ENCODE results near the gene EDEM3. TPM values are rescaled to one million over a fixed set of nuclear protein-coding genes. Genes with fewer than 3 reads are reported as not detected.

The EDEM3 gene
- total RNA-seq, 1 donor from 2014 or later: 15.3 TPM

DNA sequence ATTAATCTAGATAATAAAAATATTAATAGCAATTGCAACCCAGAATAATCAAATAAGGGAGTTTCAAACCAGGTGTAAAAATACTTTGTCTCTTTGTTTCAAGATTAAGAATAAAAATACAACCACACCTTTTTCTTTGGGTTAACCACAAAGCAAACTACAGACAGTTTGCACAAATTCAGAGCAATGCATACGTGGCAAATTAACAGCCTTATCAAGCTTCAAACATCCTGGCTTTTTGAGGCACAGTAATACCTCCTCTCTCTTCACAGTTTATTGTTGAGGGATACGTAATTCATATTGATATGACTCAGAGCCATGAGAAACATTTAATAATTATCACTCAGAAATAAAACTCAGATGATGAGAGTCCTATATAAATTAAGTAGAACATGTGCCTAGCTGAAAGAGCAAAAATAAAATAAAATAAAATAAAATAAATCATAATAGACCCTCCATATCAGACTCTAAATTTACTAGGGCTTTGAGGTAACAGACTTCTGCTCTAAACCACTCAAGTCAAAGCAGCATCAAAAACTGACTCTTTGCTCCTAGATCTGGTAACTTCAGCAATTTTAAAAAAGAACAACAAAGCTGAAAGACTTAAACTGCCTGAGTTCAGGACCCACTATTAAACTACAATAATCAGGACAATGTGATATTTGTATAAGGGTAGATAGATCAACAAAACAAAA is 11.4 kb downstream of the EDEM3 start:
- DNase-seq (ENCODE audit: low read depth): no peak
- H3K4me3 ChIP-seq (ENCODE audit: low read depth, low read length): no peak overlapping the region
- TF ChIP-seq, protein P1, sequence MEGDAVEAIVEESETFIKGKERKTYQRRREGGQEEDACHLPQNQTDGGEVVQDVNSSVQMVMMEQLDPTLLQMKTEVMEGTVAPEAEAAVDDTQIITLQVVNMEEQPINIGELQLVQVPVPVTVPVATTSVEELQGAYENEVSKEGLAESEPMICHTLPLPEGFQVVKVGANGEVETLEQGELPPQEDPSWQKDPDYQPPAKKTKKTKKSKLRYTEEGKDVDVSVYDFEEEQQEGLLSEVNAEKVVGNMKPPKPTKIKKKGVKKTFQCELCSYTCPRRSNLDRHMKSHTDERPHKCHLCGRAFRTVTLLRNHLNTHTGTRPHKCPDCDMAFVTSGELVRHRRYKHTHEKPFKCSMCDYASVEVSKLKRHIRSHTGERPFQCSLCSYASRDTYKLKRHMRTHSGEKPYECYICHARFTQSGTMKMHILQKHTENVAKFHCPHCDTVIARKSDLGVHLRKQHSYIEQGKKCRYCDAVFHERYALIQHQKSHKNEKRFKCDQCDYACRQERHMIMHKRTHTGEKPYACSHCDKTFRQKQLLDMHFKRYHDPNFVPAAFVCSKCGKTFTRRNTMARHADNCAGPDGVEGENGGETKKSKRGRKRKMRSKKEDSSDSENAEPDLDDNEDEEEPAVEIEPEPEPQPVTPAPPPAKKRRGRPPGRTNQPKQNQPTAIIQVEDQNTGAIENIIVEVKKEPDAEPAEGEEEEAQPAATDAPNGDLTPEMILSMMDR (conservative IDR thresholded peaks at IDR 0.05; ENCODE audit: low read depth, low read length): no peak

DNA sequence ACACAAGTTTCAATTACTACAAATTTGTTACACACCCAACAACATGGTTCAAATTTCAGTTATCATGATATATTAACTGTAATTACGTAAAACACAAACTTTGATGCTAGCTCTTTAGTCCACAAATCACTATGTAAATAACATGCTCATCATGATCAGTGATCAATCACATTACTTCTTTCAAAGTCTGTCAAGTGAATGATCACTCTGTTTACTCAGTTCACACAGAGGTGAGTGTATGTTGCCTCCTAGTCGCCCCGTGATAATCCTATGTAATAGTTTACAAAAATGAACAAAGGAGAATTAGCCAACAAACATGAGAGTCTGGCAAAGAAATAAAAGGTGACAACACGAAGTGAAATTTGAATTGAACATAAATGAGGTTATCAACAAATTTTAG is 14.3 kb downstream of the EDEM3 start:
- no peak overlapping the region for H3K4me3 ChIP-seq (ENCODE audit: low read depth, low read length)
- DNase-seq (ENCODE audit: low read depth): no peak
- TF ChIP-seq, protein P1 (conservative IDR thresholded peaks at IDR 0.05; ENCODE audit: low read depth, low read length): no peak

DNA sequence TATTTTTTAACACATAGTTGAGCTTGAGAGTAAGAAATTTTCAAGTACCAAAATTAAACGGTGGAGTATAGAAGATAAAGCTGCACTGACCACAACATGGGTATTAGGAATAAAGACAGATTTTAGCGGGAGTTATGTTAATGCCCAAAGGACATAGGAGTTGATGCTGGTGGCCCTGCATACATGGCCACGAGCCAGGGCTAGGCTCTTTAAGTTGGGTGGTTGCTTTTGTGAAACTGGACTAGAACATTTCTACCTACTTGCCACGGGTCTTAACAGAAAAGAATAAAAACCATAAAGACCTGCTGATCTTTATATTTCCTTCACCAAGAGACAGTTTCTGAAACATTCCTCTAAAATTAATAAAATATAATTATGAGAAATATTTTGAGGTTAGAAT is 14.9 kb downstream of the EDEM3 start:
- no peak for DNase-seq (ENCODE audit: low read depth)
- TF ChIP-seq, protein P1 (conservative IDR thresholded peaks at IDR 0.05; ENCODE audit: low read depth, low read length): no peak
- H3K4me3 ChIP-seq (ENCODE audit: low read depth, low read length): no peak overlapping the region

DNA sequence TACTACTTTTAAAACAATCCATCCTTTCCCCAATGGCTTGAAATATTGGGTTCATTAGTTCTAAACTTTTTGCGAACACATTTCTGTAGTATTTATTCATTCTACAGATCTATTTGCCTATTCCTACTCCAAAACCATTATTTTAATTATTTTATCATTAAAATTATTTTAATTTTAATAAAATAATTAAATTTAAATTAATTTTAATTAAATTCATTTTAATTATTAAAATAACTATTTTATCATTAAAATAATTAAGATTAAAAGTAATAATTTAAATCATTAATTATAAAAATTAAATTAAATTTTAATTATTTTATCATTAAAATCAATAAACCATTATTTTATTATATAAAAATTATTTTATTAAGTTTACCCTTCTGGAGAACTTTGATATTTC is 15.6 kb downstream of the EDEM3 start:
- DNase-seq (ENCODE audit: low read depth): no peak
- H3K4me3 ChIP-seq (ENCODE audit: low read depth, low read length): no peak overlapping the region
- TF ChIP-seq, protein P1 (conservative IDR thresholded peaks at IDR 0.05; ENCODE audit: low read depth, low read length): no peak

DNA sequence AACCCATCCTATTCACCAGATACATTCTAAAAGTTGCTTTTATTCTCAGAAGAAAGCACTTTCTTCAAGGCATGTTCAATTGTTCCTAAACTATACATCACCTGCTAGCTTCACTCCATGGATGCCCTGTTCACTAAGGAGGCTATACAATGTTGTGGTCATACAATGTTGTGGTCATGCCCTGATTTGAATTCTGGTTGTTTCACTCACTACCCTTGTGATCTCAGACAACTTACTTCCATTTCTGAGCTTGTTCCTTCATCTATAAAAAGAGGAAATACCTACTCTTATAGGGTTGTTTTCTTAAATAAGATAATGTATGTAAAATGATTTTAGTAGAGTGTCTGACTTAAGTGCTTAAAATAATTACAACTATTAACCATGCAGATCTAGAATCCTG is 19.7 kb downstream of the EDEM3 start:
- no peak for DNase-seq (ENCODE audit: low read depth)
- TF ChIP-seq, protein P1 (conservative IDR thresholded peaks at IDR 0.05; ENCODE audit: low read depth, low read length): no peak
- no peak overlapping the region for H3K4me3 ChIP-seq (ENCODE audit: low read depth, low read length)

DNA sequence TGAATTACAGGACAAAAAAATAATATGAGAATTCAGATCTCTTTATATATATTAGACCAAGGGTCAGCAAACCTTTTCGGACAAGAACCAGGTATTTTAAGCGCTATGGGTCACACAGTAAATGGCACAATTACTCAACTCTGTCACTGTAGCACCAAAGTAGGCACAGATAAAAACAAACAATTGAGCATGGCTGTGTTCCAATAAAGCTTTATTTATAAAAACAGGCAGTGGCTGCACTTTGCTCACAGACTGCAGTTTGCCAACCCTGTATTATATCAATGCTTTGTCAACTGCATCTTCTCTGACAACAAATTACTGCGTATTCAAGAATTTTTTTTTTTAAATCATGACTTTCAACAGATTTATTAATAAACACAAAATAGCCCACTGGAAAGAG is 29.8 kb downstream of the EDEM3 start:
- DNase-seq (ENCODE audit: low read depth): no peak
- TF ChIP-seq, protein P1 (conservative IDR thresholded peaks at IDR 0.05; ENCODE audit: low read depth, low read length): no peak
- H3K4me3 ChIP-seq (ENCODE audit: low read depth, low read length): no peak overlapping the region

DNA sequence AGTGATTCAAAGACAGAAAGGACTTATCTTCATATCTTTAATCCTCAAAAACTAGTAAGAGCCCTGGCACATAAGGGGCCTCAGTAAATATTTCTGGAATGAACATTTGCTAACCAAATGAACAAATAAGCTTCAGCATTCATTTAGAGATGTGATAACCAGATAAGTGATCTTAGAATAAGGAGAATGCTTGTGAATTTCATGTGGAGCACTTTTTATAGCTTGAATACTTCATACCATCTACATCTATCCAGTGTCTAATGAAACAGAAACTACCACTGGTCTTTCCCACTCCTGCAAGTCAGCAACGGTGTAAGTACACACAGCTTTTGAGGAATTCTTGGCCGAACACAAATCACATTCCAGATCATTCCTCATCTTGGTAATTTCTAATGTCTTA is 38.5 kb downstream of the EDEM3 start:
- no peak for DNase-seq (ENCODE audit: low read depth)
- TF ChIP-seq, protein P1 (conservative IDR thresholded peaks at IDR 0.05; ENCODE audit: low read depth, low read length): no peak

More for the DNA sequence above, 38.5 kb downstream of the EDEM3 start:
- no peak overlapping the region for H3K4me3 ChIP-seq (ENCODE audit: low read depth, low read length)
